HUES64 (cell line): ENCODE results near the gene ITPKA.
A peak's percentile ranks its signal among the peaks of the same experiment; 100 is the strongest.

Experiments used
- H3K27ac ChIP-seq: 2 replicates; pipeline ENCODE4 v1.7.0; 2013; ENCODE audit warnings: low read depth, low read length, inconsistent platforms
- H3K27me3 ChIP-seq: 2 replicates; pipeline ENCODE4 v1.6.1; 2013; ENCODE audit warnings: mild to moderate bottlenecking, low read length; ENCODE audit not compliant: insufficient read depth
- H3K36me3 ChIP-seq: 2 replicates; pipeline ENCODE4 v1.6.1; 2013; ENCODE audit warnings: mild to moderate bottlenecking, low read length; ENCODE audit not compliant: insufficient read depth
- H3K4me1 ChIP-seq: 2 replicates; pipeline ENCODE4 v1.6.1; 2013; ENCODE audit warnings: mild to moderate bottlenecking, low read length, moderate library complexity; ENCODE audit not compliant: insufficient read depth
- H3K4me3 ChIP-seq: 2 replicates; pipeline ENCODE4 v1.5.1; 2013; ENCODE audit warnings: mild to moderate bottlenecking, low read length, moderate library complexity
- H3K9ac ChIP-seq: 2 replicates; pipeline ENCODE4 v1.6.1; 2013; ENCODE audit warnings: mild to moderate bottlenecking, low read depth, low read length
- H3K9me3 ChIP-seq: 2 replicates; pipeline ENCODE4 v1.6.1; 2013; ENCODE audit warnings: low read depth, low read length; ENCODE audit not compliant: insufficient read depth
- WGBS: fragments of 150-250, 120-280 bp; methylation state at CpG from one replicate; pipeline ENCODE4 v1.1.7; 2013; ENCODE audit warnings: missing lambda C conversion rate; 5-methylcytosine and 5-hydroxymethylcytosine counted together

Gene ITPKA

GRCh38 chr15:41544650-41545015 lies 51.0 kb downstream of the ITPKA start:
- Histone ChIP-seq H3K27me3 (no peaks in the 10 kb centered on the region), H3K36me3 (no peaks in the 10 kb centered on the region), H3K4me1 (no peaks in the 10 kb centered on the region), H3K9me3 (no peaks in the 10 kb centered on the region), H3K4me3 (peak overlapping the region; percentile 92; the same call in 1 of the 2 replicates), H3K9ac (no peak overlapping the region), H3K27ac (no peak overlapping the region)
- WGBS, result 92% methylated on average over 15 of the region's 15 CpGs

- no peak overlapping the region for H3K9ac ChIP-seq
- H3K4me1 ChIP-seq, result no peaks in the 10 kb centered on the region
- H3K4me3 ChIP-seq, result no peak overlapping the region
- H3K27ac ChIP-seq, result no peak overlapping the region
- H3K27me3 ChIP-seq, result no peaks in the 10 kb centered on the region
- no peaks in the 10 kb centered on the region for H3K9me3 ChIP-seq
- WGBS, result 94% methylated on average over 3 of the region's 3 CpGs
- no peaks in the 10 kb centered on the region for H3K36me3 ChIP-seq
Measured at GRCh38 chr15:41545218-41545617, 51.5 kb downstream of the ITPKA start.

- Histone ChIP-seq H3K36me3 (no peaks in the 10 kb centered on the region), H3K4me3 (no peak overlapping the region), H3K9me3 (no peaks in the 10 kb centered on the region), H3K27me3 (no peaks in the 10 kb centered on the region), H3K27ac (no peak overlapping the region), H3K4me1 (no peaks in the 10 kb centered on the region), H3K9ac (no peak overlapping the region)
- WGBS, result 87% methylated on average over 12 of the region's 13 CpGs
Measured at GRCh38 chr15:41546851-41547786, 53.4 kb downstream of the ITPKA start.

- Histone ChIP-seq H3K27ac (no peak overlapping the region), H3K27me3 (no peaks in the 10 kb centered on the region), H3K36me3 (no peaks in the 10 kb centered on the region), H3K9me3 (no peaks in the 10 kb centered on the region), H3K4me3 (no peak overlapping the region), H3K9ac (no peak overlapping the region), H3K4me1 (no peaks in the 10 kb centered on the region)
- 91% methylated on average over 9 of the region's 9 CpGs for WGBS
Measured at GRCh38 chr15:41550066-41550775, 56.5 kb downstream of the ITPKA start.
